Measurements from ENCODE around the gene GLIPR2. TPM values are rescaled to one million over a fixed set of nuclear protein-coding genes. Genes with fewer than 3 reads are reported as not detected.
"Not testable (repeated sequence)": the region's sequence is repeated elsewhere in the genome, so short reads cannot be mapped to it uniquely, and the experiment has no call there.

GLIPR2 gene, protein sequence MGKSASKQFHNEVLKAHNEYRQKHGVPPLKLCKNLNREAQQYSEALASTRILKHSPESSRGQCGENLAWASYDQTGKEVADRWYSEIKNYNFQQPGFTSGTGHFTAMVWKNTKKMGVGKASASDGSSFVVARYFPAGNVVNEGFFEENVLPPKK
- 266 TPM for total RNA-seq (2013)
- polyA plus RNA-seq: 100 to 1,000 TPM; 213 to 528 (median 520) TPM
- polyA minus RNA-seq: 99.2 and 171 TPM in 2 replicates
- total RNA-seq: 54.0 to 214 (median 159) reads per million in 11 experiments

DNA sequence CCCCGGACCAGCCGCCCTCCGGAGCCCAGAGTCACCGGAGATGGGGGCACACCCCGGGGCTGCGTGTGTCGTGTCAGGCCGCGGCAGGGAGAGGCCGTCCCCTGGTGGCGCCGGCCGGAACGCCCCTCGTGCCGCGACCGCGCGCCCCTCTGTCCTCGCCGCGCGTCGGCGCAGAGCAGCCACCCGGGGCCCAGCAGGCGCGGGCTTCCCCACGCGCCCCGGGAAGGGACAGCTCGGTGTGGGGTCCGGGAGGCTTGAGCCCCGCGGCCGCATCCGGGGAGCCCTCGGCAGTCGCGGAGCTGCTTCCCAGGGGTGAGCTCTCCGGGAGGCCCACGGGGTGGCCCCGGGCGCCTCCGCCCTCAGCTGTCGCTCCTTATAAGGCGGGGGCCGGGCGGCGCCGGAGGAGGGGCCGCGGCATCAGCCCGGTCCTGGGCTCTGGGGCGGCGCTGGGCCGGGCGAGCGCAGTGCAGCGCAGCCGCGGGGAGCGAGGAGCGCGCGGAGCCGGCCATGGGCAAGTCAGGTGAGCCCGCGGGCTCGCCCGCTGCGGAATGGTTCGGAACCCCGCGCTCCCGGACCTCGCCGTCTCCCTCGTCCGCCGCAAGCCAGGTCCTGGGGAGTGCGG is at the start of gene GLIPR2:
GLIPR2 (plus strand) TSS at position 462 of the 622 bp plus-strand sequence; CDS start at position 508, 46 bp downstream.
- Histone ChIP-seq H3K4me1 (ENCODE audit: control insufficient read depth in 1 of 2, insufficient read depth in 2 of 2, low read length in 2 of 2) (peaks cover 51 to 62% of the 10 kb centered on the region in 2 donors), H3K27me3 (ENCODE audit: control insufficient read depth in 2 of 2, insufficient read depth in 2 of 2, low read length in 2 of 2) (no peaks in the 10 kb centered on the region), H3K9me3 (replicated peaks in 1 of 2; ENCODE audit: control insufficient read depth in 1 of 2, insufficient read depth in 1 of 2, low read length in 2 of 2) (no peaks in the 10 kb centered on the region), H3K79me2 (ENCODE audit: insufficient read depth, low read length) (peaks cover 59% of the 10 kb centered on the region), H3K9ac (ENCODE audit: insufficient read depth, low read length, poor library complexity, severe bottlenecking) (peak within 1 kb of the TSS; percentile 93), H4K20me1 (ENCODE audit: insufficient read depth, low read length) (peaks cover 15% of the 10 kb centered on the region), H3K4me2 (replicated peaks; ENCODE audit: extremely low read depth, low read length, poor library complexity, severe bottlenecking) (peak within 1 kb of the TSS; percentile 94), H3K27ac (ENCODE audit: low read depth in 1 of 2, low read length in 2 of 2) (peak within 1 kb of the TSS; percentile 75 to 99), H3K4me3 (replicated peaks in 1 of 3; ENCODE audit: low read depth in 2 of 3, low read length in 3 of 3) (peak within 1 kb of the TSS; percentile 86 to 98 (median 96)), H3K36me3 (replicated peaks in 1 of 2; ENCODE audit: control insufficient read depth in 1 of 2, insufficient read depth in 2 of 2, low read length in 2 of 2) (no peaks in the 10 kb centered on the region), H2AFZ (ENCODE audit: insufficient read depth, low read depth, low read length, poor library complexity, severe bottlenecking) (peak within 1 kb of the TSS; percentile 95)
- Mint-ChIP-seq H3K9me3 (peaks cover 0 to 4% (median 0%) of the 10 kb centered on the region in 7 donors), H3K36me3 (peaks cover 9 to 24% of the 10 kb centered on the region in 2 donors), H3K4me1 (peaks cover 57% of the 10 kb centered on the region), H3K27me3 (ENCODE audit: low read depth in 3 of 3) (peaks cover 0 to 3% (median 0%) of the 10 kb centered on the region in 3 donors), H3K4me3 (peak within 1 kb of the TSS; percentile 100), H3K27ac (peak within 1 kb of the TSS; percentile 94 to 98 (median 96))
- under 1% methylated on average over 83 of the region's 83 CpGs for WGBS (ENCODE audit: insufficient coverage)
- TF ChIP-seq CTCF (IDR thresholded peaks at IDR 0.05): peak; percentile 69
- intact Hi-C loops (cut with micrococcal nuclease): loop anchor here (2.0 to 5.0 kb wide), 2 partner anchors 14 to 34 kb away; no protein-coding TSS in a partner anchor
- peak; percentile 73 to 84 (median 75) for DNase-seq

GRCh38 chr9:36087054-36087453 is 49.5 kb upstream of the GLIPR2 start:
- H3K4me1 Mint-ChIP-seq; H3K4me2 ChIP-seq (replicated peaks; ENCODE audit: extremely low read depth, low read length, poor library complexity, severe bottlenecking); H4K20me1 ChIP-seq (ENCODE audit: insufficient read depth, low read length); DNase-seq; H3K27me3 ChIP-seq (ENCODE audit: control insufficient read depth in 2 of 2, insufficient read depth in 2 of 2, low read length in 2 of 2); H3K9ac ChIP-seq (ENCODE audit: insufficient read depth, low read length, poor library complexity, severe bottlenecking); H3K9me3 Mint-ChIP-seq; H3K4me1 ChIP-seq (ENCODE audit: control insufficient read depth in 1 of 2, insufficient read depth in 2 of 2, low read length in 2 of 2); H3K9me3 ChIP-seq (replicated peaks in 1 of 2; ENCODE audit: control insufficient read depth in 1 of 2, insufficient read depth in 1 of 2, low read length in 2 of 2); H3K27ac Mint-ChIP-seq; H3K27me3 Mint-ChIP-seq (ENCODE audit: low read depth in 3 of 3); H3K79me2 ChIP-seq (ENCODE audit: insufficient read depth, low read length); H2AFZ ChIP-seq (ENCODE audit: insufficient read depth, low read depth, low read length, poor library complexity, severe bottlenecking); H3K4me3 Mint-ChIP-seq; intact Hi-C loops (cut with micrococcal nuclease); H3K27ac ChIP-seq (ENCODE audit: low read depth in 1 of 2, low read length in 2 of 2); H3K4me3 ChIP-seq (replicated peaks in 1 of 3; ENCODE audit: low read depth in 2 of 3, low read length in 3 of 3): not testable (repeated sequence)
- H3K36me3 ChIP-seq (replicated peaks in 1 of 2; ENCODE audit: control insufficient read depth in 1 of 2, insufficient read depth in 2 of 2, low read length in 2 of 2): peaks cover 0 to 16% of the 10 kb centered on the region in 2 donors
- peaks cover 18% of the 10 kb centered on the region in 2 donors for H3K36me3 Mint-ChIP-seq
